Lung (tissue), 12 donors: ENCODE measurements around the gene RBM5. TPM values are rescaled to one million over a fixed set of nuclear protein-coding genes. Genes with fewer than 3 reads are reported as not detected.

Experiments
- ATAC-seq: fragments of 200-7000 bp; cut with Tn5 transposase; one replicate; pipeline ENCODE4 v1.9.1; 2020; ENCODE audit warnings: moderate number of reproducible peaks; ENCODE audit not compliant: insufficient read depth, low FRiP score
- DNase-seq, 3 donors: peaks; one replicate each; pipeline ENCODE4 v3.0.0-alpha.2; 2013 to 2017
- H3K27ac ChIP-seq, 2 donors: one replicate each; pipeline ENCODE4 v1.5.1; 2013; ENCODE audit warnings: mild to moderate bottlenecking in 2 of 2, moderate library complexity in 2 of 2, control low read depth in 1 of 2, inconsistent platforms in 1 of 2, low read depth in 1 of 2, low read length in 1 of 2
- H3K27me3 ChIP-seq, 3 donors: one replicate each; pipeline ENCODE4 v1.5.1; 2013; ENCODE audit warnings: low read length in 2 of 3; ENCODE audit not compliant: control insufficient read depth in 3 of 3, insufficient read depth in 3 of 3
- H3K36me3 ChIP-seq, 4 donors: one replicate each; pipeline ENCODE4 v1.5.1; 2013; ENCODE audit warnings: low read length in 4 of 4, mild to moderate bottlenecking in 1 of 4, moderate library complexity in 1 of 4; ENCODE audit not compliant: control insufficient read depth in 4 of 4, insufficient read depth in 4 of 4
- H3K4me1 ChIP-seq, 5 donors: one replicate each; pipeline ENCODE4 v1.5.1; 2013; ENCODE audit warnings: low read length in 5 of 5, mild to moderate bottlenecking in 2 of 5, moderate library complexity in 1 of 5; ENCODE audit not compliant: control insufficient read depth in 5 of 5, insufficient read depth in 5 of 5
- H3K4me3 ChIP-seq: one replicate; pipeline ENCODE4 v1.5.1; 2013; ENCODE audit warnings: mild to moderate bottlenecking, control low read depth, moderate library complexity
- H3K9ac ChIP-seq, 2 donors: one replicate each; pipeline ENCODE4 v1.5.1; 2013; ENCODE audit warnings: low read length in 2 of 2, control low read depth in 1 of 2; ENCODE audit not compliant: insufficient read depth in 1 of 2
- H3K9me3 ChIP-seq, 4 donors: one replicate each; pipeline ENCODE4 v1.5.1; 2013; ENCODE audit warnings: low read length in 3 of 4, mild to moderate bottlenecking in 1 of 4, moderate library complexity in 1 of 4; ENCODE audit not compliant: control insufficient read depth in 4 of 4, insufficient read depth in 3 of 4
- CTCF ChIP-seq: IDR thresholded peaks from 2 replicates; pipeline ENCODE4 v1.5.1; 2012; ENCODE audit warnings: mild to moderate bottlenecking; ENCODE audit errors: control extremely low read depth, extremely low read depth
- whole genome bisulfite sequencing, 2 donors: extraction: QIAGEN DNeasy Blood & Tissue Kit; methylation state at CpG; one replicate each; pipeline ENCODE4 v1.1.7; 2013; 5-methylcytosine and 5-hydroxymethylcytosine counted together
- polyA plus RNA-seq, 2 donors: library from polyadenylated mRNA; stranded (reverse); fragments of 200-250 nt; gene quantifications; one replicate each; pipeline ENCODE4 v1.2.1, GENCODE V29; 2013
- total RNA-seq, 2 donors: library from RNA; depleted of rRNA in 1 of 2; stranded (reverse); fragments of >200 nt in 1 of 2; gene quantifications; one replicate each; pipeline ENCODE4 v1.2.1, GENCODE V29; 2014 to 2021
- donor health status: control.
- donor health status: control.
- donor health status: Bipolar disorder and iron deficiency.
- donor health status: healthy.
- donor health status: DM: yes; HTN: yes; CAD: no.

Gene RBM5
- total and polyA plus RNA-seq, 4 donors = 71.4 to 380 (median 94.6) TPM

- Histone ChIP-seq H3K4me3 (no peak overlapping the region), H3K4me1 (peaks cover 0 to 48% (median 15%) of the 10 kb centered on the region in 5 donors), H3K9me3 (no peaks in the 10 kb centered on the region), H3K36me3 (no peaks in the 10 kb centered on the region), H3K27me3 (no peaks in the 10 kb centered on the region), H3K27ac (no peak overlapping the region), H3K9ac (no peak overlapping the region)
- ATAC-seq (no peak), DNase-seq (no peak)
- 90 to 93% methylated on average over 6 of the region's 6 CpGs for WGBS, 2 donors
- no peak for TF ChIP-seq CTCF
Observed at GRCh38 chr3:50137531-50137930, 48.8 kb downstream of the RBM5 start.

GRCh38 chr3:50138266-50139200 lies 49.8 kb downstream of the RBM5 start:
- WGBS, 2 donors = 16 to 17% methylated on average over 13 of the region's 13 CpGs
- no peaks in the 10 kb centered on the region for H3K36me3 ChIP-seq
- H3K4me3 ChIP-seq = no peak overlapping the region
- ATAC-seq (no peak), DNase-seq (peak; percentile 68 to 90 (median 81))
- H3K27me3 ChIP-seq = no peaks in the 10 kb centered on the region
- H3K9ac ChIP-seq = no peak overlapping the region
- no peaks in the 10 kb centered on the region for H3K9me3 ChIP-seq
- peaks cover 0 to 48% (median 15%) of the 10 kb centered on the region in 5 donors for H3K4me1 ChIP-seq
- no peak overlapping the region for H3K27ac ChIP-seq
- TF ChIP-seq CTCF = no peak

- no peak overlapping the region for H3K9ac ChIP-seq
- WGBS, 2 donors = 59 to 73% methylated on average over 6 of the region's 6 CpGs
Observed at GRCh38 chr3:50139308-50139707, 50.6 kb downstream of the RBM5 start.

More at GRCh38 chr3:50139308-50139707, 50.6 kb downstream of the RBM5 start:
- ATAC-seq (no peak), DNase-seq (no peak)
- H3K27me3 ChIP-seq = no peaks in the 10 kb centered on the region
- no peaks in the 10 kb centered on the region for H3K36me3 ChIP-seq
- peaks cover 0 to 48% (median 15%) of the 10 kb centered on the region in 5 donors for H3K4me1 ChIP-seq
- no peak for TF ChIP-seq CTCF
- H3K4me3 ChIP-seq = no peak overlapping the region
- H3K9me3 ChIP-seq = no peaks in the 10 kb centered on the region
- no peak overlapping the region for H3K27ac ChIP-seq
